Measurements from ENCODE around the gene SPEN. TPM values are rescaled to one million over a fixed set of nuclear protein-coding genes. Genes with fewer than 3 reads are reported as not detected.

The SPEN gene
- polyA plus RNA-seq, 1 donor from 2014 or later, result 7.1 TPM

DNA sequence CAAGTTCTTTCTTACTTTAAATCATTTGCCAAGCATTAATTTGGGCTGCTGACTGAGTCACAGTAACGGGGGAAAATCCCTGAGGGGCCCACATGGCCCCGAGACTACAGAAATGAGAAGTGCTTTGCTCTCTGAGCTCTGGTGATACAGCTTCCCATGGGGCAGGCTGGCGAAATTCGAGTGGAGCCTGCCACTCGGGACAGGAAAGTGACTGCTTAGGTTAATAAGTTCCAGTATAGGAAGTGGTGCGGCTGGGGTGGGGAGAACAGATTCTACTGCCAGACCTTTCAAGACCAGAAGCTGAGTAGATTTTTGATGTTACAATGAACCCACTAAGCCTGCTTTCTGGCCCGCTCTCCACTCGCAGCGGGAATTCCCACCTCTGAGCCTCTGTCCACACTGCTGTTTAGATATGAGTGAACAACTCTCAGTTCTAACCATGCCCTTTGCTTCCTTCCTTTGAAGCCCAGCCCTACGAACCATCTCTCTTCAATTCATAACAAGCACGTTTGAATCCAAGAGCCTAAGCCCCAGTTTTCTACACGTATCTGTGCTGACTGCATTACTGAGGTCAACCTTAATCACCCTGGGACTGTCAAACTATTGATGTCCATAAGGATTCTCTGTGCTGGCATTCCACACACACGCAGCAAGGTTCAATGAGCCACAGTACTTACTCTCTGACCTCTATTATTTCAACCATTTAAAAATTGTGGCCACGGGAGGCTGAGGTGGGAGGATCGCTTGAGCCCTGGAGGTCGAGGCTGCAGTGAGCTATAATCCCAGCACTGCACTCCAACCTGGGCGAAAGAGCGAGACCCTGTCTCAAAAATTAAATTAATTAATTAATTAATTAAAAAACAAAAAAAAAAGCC lies 118.8 kb downstream of the SPEN start:
- Histone ChIP-seq H3K4me3 (ENCODE audit: low read length) (no peak overlapping the region), H3F3A (ENCODE audit: insufficient read depth, low read length, poor library complexity, severe bottlenecking) (no peaks in the 10 kb centered on the region), H3K27me3 (ENCODE audit: insufficient read depth, low read depth, low read length) (no peaks in the 10 kb centered on the region), H3K9me3 (ENCODE audit: low read length) (peaks cover 4% of the 10 kb centered on the region), H3K9ac (ENCODE audit: low read length) (no peak overlapping the region), H3K36me3 (ENCODE audit: insufficient read depth, low read length) (peaks cover 11% of the 10 kb centered on the region), H4K20me1 (ENCODE audit: insufficient read depth) (peaks cover 3% of the 10 kb centered on the region), H3K9me2 (ENCODE audit: insufficient read depth, low read length) (no peaks in the 10 kb centered on the region), H2AFZ (ENCODE audit: low read depth, low read length) (no peak overlapping the region), H3K4me2 (ENCODE audit: low read length) (no peak overlapping the region), H3K27ac (ENCODE audit: low read length) (no peak overlapping the region), H3K79me2 (replicated peaks; ENCODE audit: insufficient read depth, low read length) (peaks cover 28% of the 10 kb centered on the region)
- no peak for TF ChIP-seq MXI1 (conservative IDR thresholded peaks at IDR 0.05; ENCODE audit: poor library complexity, severe bottlenecking)
- TF ChIP-seq SMC3 (conservative IDR thresholded peaks at IDR 0.05; ENCODE audit: poor library complexity), result no peak
- TF ChIP-seq POLR2AphosphoS5 (IDR thresholded peaks at IDR 0.05), result no peak
- TF ChIP-seq, protein P1, sequence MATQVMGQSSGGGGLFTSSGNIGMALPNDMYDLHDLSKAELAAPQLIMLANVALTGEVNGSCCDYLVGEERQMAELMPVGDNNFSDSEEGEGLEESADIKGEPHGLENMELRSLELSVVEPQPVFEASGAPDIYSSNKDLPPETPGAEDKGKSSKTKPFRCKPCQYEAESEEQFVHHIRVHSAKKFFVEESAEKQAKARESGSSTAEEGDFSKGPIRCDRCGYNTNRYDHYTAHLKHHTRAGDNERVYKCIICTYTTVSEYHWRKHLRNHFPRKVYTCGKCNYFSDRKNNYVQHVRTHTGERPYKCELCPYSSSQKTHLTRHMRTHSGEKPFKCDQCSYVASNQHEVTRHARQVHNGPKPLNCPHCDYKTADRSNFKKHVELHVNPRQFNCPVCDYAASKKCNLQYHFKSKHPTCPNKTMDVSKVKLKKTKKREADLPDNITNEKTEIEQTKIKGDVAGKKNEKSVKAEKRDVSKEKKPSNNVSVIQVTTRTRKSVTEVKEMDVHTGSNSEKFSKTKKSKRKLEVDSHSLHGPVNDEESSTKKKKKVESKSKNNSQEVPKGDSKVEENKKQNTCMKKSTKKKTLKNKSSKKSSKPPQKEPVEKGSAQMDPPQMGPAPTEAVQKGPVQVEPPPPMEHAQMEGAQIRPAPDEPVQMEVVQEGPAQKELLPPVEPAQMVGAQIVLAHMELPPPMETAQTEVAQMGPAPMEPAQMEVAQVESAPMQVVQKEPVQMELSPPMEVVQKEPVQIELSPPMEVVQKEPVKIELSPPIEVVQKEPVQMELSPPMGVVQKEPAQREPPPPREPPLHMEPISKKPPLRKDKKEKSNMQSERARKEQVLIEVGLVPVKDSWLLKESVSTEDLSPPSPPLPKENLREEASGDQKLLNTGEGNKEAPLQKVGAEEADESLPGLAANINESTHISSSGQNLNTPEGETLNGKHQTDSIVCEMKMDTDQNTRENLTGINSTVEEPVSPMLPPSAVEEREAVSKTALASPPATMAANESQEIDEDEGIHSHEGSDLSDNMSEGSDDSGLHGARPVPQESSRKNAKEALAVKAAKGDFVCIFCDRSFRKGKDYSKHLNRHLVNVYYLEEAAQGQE (IDR thresholded peaks at IDR 0.05; ENCODE audit: borderline replicate concordance), result no peak
- no peak for TF ChIP-seq TAF1 (IDR thresholded peaks at IDR 0.05; ENCODE audit: low read depth)
- TF ChIP-seq EP300 (conservative IDR thresholded peaks at IDR 0.05; ENCODE audit: poor library complexity, severe bottlenecking), result no peak
- TF ChIP-seq EZH2 (IDR thresholded peaks at IDR 0.05; ENCODE audit: borderline replicate concordance, insufficient read depth, low read length, poor library complexity, severe bottlenecking), result no peak
- no peak for TF ChIP-seq RAD21 (conservative IDR thresholded peaks at IDR 0.05)
- TF ChIP-seq, protein P2, sequence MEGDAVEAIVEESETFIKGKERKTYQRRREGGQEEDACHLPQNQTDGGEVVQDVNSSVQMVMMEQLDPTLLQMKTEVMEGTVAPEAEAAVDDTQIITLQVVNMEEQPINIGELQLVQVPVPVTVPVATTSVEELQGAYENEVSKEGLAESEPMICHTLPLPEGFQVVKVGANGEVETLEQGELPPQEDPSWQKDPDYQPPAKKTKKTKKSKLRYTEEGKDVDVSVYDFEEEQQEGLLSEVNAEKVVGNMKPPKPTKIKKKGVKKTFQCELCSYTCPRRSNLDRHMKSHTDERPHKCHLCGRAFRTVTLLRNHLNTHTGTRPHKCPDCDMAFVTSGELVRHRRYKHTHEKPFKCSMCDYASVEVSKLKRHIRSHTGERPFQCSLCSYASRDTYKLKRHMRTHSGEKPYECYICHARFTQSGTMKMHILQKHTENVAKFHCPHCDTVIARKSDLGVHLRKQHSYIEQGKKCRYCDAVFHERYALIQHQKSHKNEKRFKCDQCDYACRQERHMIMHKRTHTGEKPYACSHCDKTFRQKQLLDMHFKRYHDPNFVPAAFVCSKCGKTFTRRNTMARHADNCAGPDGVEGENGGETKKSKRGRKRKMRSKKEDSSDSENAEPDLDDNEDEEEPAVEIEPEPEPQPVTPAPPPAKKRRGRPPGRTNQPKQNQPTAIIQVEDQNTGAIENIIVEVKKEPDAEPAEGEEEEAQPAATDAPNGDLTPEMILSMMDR (IDR thresholded peaks at IDR 0.05; ENCODE audit: poor library complexity, severe bottlenecking), result no peak

DNA sequence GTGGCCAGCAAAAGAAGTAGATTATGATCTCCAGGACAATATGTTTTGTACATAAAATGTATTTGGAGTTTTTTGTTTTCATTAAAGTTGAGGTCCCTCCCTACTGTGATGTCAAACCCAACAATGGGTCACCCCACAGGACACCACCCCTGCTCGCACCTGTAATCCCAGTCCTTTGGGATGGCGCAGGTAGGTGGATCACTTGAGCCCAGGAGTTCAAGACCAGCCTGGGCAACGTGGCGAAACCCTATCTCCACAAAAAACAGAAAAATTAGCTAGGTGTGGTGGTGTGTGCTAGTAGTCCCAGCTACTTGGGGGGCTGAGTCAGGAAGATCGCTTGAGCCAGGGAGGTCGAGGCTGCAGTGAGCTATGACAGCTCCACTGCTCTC lies 119.4 kb downstream of the SPEN start:
- no peak overlapping the region for H3K27ac ChIP-seq (ENCODE audit: low read length)
- peaks cover 4% of the 10 kb centered on the region for H3K9me3 ChIP-seq (ENCODE audit: low read length)
- no peaks in the 10 kb centered on the region for H3F3A ChIP-seq (ENCODE audit: insufficient read depth, low read length, poor library complexity, severe bottlenecking)
- no peak overlapping the region for H2AFZ ChIP-seq (ENCODE audit: low read depth, low read length)
- H4K20me1 ChIP-seq (ENCODE audit: insufficient read depth), result peaks cover 3% of the 10 kb centered on the region
- no peak overlapping the region for H3K4me2 ChIP-seq (ENCODE audit: low read length)
- H3K36me3 ChIP-seq (ENCODE audit: insufficient read depth, low read length), result peaks cover 16% of the 10 kb centered on the region
- H3K4me3 ChIP-seq (ENCODE audit: low read length), result no peak overlapping the region
- no peaks in the 10 kb centered on the region for H3K9me2 ChIP-seq (ENCODE audit: insufficient read depth, low read length)
- TF ChIP-seq MXI1 (conservative IDR thresholded peaks at IDR 0.05; ENCODE audit: poor library complexity, severe bottlenecking), result no peak
- TF ChIP-seq TAF1 (IDR thresholded peaks at IDR 0.05; ENCODE audit: low read depth), result no peak
- TF ChIP-seq, protein P2 (IDR thresholded peaks at IDR 0.05; ENCODE audit: poor library complexity, severe bottlenecking), result no peak
- no peak for TF ChIP-seq POLR2AphosphoS5 (IDR thresholded peaks at IDR 0.05)
- TF ChIP-seq EZH2 (IDR thresholded peaks at IDR 0.05; ENCODE audit: borderline replicate concordance, insufficient read depth, low read length, poor library complexity, severe bottlenecking), result no peak
- TF ChIP-seq, protein P1 (IDR thresholded peaks at IDR 0.05; ENCODE audit: borderline replicate concordance), result no peak
- TF ChIP-seq RAD21 (conservative IDR thresholded peaks at IDR 0.05), result no peak
- no peak for TF ChIP-seq EP300 (conservative IDR thresholded peaks at IDR 0.05; ENCODE audit: poor library complexity, severe bottlenecking)
- no peak for TF ChIP-seq SMC3 (conservative IDR thresholded peaks at IDR 0.05; ENCODE audit: poor library complexity)
- H3K9ac ChIP-seq (ENCODE audit: low read length), result no peak overlapping the region
- H3K27me3 ChIP-seq (ENCODE audit: insufficient read depth, low read depth, low read length), result no peaks in the 10 kb centered on the region
- H3K79me2 ChIP-seq (replicated peaks; ENCODE audit: insufficient read depth, low read length), result peaks cover 27% of the 10 kb centered on the region

All from neural cell (in vitro differentiated cells).